ENCODE measurements around the gene SUPT6H.
A peak's percentile ranks its signal among the peaks of the same experiment; 100 is the strongest.

SUPT6H gene

DNA sequence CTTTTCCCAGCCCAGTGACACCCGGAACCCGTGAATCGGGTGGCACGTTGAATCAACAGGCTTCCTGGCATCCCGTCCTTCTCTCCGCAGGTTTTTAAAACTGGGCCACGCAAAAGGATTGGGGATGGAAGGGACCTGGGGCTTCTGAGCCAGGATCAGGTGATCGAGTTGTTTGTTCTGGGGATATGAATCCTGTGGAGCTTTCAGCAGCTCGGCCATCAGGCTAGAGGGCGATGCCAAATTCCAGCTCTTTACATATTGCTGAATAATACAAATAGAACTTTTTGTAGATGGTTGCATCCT, 473 bp downstream of the SUPT6H start (continued):
- TF ChIP-seq, protein P1, sequence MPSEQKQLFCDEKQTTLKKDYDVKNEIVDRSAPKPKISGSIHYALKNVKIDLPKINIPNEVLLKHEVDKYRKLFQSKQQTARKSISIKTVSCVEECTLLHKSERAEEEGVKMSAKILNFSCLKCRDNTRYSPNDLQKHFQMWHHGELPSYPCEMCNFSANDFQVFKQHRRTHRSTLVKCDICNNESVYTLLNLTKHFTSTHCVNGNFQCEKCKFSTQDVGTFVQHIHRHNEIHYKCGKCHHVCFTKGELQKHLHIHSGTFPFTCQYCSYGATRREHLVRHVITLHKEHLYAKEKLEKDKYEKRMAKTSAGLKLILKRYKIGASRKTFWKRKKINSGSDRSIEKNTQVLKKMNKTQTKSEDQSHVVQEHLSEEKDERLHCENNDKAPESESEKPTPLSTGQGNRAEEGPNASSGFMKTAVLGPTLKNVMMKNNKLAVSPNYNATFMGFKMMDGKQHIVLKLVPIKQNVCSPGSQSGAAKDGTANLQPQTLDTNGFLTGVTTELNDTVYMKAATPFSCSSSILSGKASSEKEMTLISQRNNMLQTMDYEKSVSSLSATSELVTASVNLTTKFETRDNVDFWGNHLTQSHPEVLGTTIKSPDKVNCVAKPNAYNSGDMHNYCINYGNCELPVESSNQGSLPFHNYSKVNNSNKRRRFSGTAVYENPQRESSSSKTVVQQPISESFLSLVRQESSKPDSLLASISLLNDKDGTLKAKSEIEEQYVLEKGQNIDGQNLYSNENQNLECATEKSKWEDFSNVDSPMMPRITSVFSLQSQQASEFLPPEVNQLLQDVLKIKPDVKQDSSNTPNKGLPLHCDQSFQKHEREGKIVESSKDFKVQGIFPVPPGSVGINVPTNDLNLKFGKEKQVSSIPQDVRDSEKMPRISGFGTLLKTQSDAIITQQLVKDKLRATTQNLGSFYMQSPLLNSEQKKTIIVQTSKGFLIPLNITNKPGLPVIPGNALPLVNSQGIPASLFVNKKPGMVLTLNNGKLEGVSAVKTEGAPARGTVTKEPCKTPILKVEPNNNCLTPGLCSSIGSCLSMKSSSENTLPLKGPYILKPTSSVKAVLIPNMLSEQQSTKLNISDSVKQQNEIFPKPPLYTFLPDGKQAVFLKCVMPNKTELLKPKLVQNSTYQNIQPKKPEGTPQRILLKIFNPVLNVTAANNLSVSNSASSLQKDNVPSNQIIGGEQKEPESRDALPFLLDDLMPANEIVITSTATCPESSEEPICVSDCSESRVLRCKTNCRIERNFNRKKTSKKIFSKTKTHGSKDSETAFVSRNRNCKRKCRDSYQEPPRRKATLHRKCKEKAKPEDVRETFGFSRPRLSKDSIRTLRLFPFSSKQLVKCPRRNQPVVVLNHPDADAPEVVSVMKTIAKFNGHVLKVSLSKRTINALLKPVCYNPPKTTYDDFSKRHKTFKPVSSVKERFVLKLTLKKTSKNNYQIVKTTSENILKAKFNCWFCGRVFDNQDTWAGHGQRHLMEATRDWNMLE (tag by site-specific recombination; conservative IDR thresholded peaks at IDR 0.05; ENCODE audit: low read depth), result no peak
- TF ChIP-seq ZNF239 (tag by site-specific recombination; IDR thresholded peaks at IDR 0.05) (no peak), ZNF544 (tag by site-specific recombination; IDR thresholded peaks at IDR 0.05) (no peak), MZF1 (tag by site-specific recombination; IDR thresholded peaks at IDR 0.05; ENCODE audit: borderline replicate concordance) (0 out of 2 replicates have a peak, but pooled peaks have one; percentile 15), ZNF174 (tag by site-specific recombination; IDR thresholded peaks at IDR 0.05) (no peak), BCL11B (tag by site-specific recombination; IDR thresholded peaks at IDR 0.05; ENCODE audit: low read depth) (no peak), ZNF2 (tag by site-specific recombination; IDR thresholded peaks at IDR 0.05) (no peak), ZNF223 (tag by site-specific recombination; IDR thresholded peaks at IDR 0.05) (no peak), KLF9 (tag by site-specific recombination; IDR thresholded peaks at IDR 0.05; ENCODE audit: low read depth) (no peak), ZBTB1 (tag by site-specific recombination; IDR thresholded peaks at IDR 0.05) (no peak), SCRT2 (tag by site-specific recombination; IDR thresholded peaks at IDR 0.05) (peak; percentile 90), ZNF121 (tag by site-specific recombination; IDR thresholded peaks at IDR 0.05) (no peak), ZNF571 (tag by site-specific recombination; IDR thresholded peaks at IDR 0.05) (no peak), ZNF530 (tag by site-specific recombination; IDR thresholded peaks at IDR 0.05; ENCODE audit: low read depth) (no peak), ZNF335 (tag by site-specific recombination; conservative IDR thresholded peaks at IDR 0.05) (peak; percentile 44; the same call in 1 of the 2 replicates), ZNF18 (tag by site-specific recombination; IDR thresholded peaks at IDR 0.05) (no peak), ZNF354C (tag by site-specific recombination; IDR thresholded peaks at IDR 0.05; ENCODE audit: borderline replicate concordance, low read depth) (no peak), ZNF423 (tag by site-specific recombination; IDR thresholded peaks at IDR 0.05) (no peak), ZNF175 (tag by site-specific recombination; IDR thresholded peaks at IDR 0.05) (no peak), ZNF10 (tag by site-specific recombination; IDR thresholded peaks at IDR 0.05) (no peak), ZIC2 (tag by site-specific recombination; IDR thresholded peaks at IDR 0.05) (no peak), GLIS1 (tag by site-specific recombination; IDR thresholded peaks at IDR 0.05) (no peak), ZFP69B (tag by site-specific recombination; IDR thresholded peaks at IDR 0.05) (no peak), ZBTB17 (tag by site-specific recombination; IDR thresholded peaks at IDR 0.05) (peak; percentile 90), ZNF311 (tag by site-specific recombination; IDR thresholded peaks at IDR 0.05; ENCODE audit: borderline replicate concordance) (no peak), ZNF169 (tag by site-specific recombination; IDR thresholded peaks at IDR 0.05) (no peak), ZNF776 (tag by site-specific recombination; IDR thresholded peaks at IDR 0.05; ENCODE audit: borderline replicate concordance) (no peak), ZNF214 (tag by site-specific recombination; IDR thresholded peaks at IDR 0.05; ENCODE audit: borderline replicate concordance) (no peak), ZNF837 (tag by site-specific recombination; IDR thresholded peaks at IDR 0.05) (no peak), ZNF529 (tag by site-specific recombination; IDR thresholded peaks at IDR 0.05; ENCODE audit: insufficient replicate concordance) (no peak), ZBTB49 (tag by site-specific recombination; IDR thresholded peaks at IDR 0.05; ENCODE audit: low read depth) (no peak), ZNF830 (tag by site-specific recombination; IDR thresholded peaks at IDR 0.05; ENCODE audit: low read depth) (no peak)
- TF ChIP-seq, protein P2, sequence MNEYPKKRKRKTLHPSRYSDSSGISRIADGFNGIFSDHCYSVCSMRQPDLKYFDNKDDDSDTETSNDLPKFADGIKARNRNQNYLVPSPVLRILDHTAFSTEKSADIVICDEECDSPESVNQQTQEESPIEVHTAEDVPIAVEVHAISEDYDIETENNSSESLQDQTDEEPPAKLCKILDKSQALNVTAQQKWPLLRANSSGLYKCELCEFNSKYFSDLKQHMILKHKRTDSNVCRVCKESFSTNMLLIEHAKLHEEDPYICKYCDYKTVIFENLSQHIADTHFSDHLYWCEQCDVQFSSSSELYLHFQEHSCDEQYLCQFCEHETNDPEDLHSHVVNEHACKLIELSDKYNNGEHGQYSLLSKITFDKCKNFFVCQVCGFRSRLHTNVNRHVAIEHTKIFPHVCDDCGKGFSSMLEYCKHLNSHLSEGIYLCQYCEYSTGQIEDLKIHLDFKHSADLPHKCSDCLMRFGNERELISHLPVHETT (tag by site-specific recombination; IDR thresholded peaks at IDR 0.05), result no peak
